H4 (cell line): ENCODE results near the gene NFATC1. TPM values are rescaled to one million over a fixed set of nuclear protein-coding genes. Genes with fewer than 3 reads are reported as not detected.

Source experiments
- DNase-seq: peaks from one replicate; pipeline ENCODE4 v3.0.0-alpha.2; 2015; ENCODE audit warnings: low spot score
- total RNA-seq: library from RNA; depleted of rRNA; stranded (reverse); fragments of >200 nt; shearing (Covaris generic); gene quantifications from 2 replicates; pipeline ENCODE4 v1.2.3, GENCODE V29; 2014

Gene NFATC1
- total RNA-seq, 1 experiment from 2014 or later, result 4.3 TPM

DNA sequence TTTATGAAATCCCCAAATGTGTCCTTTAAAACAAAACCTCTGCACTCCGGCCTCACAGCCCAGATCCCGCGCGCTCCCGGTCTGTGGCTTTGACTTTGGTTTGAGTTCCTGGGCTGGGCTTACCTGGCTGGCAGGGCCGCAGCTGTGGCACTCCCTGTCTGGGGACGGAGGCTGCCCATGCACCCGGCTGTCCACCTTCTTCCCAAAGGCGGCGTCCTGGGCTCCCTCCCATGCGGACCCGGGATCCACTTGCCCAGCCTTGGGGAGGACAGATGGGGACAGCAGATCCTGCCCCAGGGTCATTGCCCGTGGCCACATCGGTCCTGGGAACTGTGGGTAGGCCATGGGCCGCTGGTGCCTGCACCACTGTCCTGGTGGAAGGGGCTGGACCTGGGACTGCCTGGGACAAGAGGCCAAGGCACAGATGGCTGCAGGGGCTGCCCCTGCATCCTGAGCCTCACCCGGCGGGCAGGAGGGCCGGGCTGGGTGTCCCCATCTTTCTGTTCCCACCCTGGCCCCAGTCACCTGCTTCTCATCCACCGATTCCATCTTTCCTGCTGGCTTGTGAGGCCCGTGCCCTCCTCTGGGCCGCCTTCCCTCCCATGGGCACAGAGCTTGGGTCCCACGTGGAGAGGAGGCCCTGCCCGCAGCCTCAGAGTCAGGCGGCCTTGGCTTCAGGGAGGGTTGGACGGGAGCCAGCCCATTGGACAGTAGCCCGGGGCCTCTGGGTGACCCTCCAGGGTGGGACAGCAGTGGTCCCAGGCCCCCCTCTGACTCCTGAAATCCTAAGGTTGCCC lies 27.7 kb downstream of the NFATC1 start:
- no peak for DNase-seq

GRCh38 chr18:79424008-79424565 lies 28.4 kb downstream of the NFATC1 start:
- DNase-seq, result no peak

GRCh38 chr18:79424880-79425568 lies 29.3 kb downstream of the NFATC1 start:
- DNase-seq, result no peak

GRCh38 chr18:79425569-79425886 lies 29.8 kb downstream of the NFATC1 start:
- DNase-seq, result no peak

DNA sequence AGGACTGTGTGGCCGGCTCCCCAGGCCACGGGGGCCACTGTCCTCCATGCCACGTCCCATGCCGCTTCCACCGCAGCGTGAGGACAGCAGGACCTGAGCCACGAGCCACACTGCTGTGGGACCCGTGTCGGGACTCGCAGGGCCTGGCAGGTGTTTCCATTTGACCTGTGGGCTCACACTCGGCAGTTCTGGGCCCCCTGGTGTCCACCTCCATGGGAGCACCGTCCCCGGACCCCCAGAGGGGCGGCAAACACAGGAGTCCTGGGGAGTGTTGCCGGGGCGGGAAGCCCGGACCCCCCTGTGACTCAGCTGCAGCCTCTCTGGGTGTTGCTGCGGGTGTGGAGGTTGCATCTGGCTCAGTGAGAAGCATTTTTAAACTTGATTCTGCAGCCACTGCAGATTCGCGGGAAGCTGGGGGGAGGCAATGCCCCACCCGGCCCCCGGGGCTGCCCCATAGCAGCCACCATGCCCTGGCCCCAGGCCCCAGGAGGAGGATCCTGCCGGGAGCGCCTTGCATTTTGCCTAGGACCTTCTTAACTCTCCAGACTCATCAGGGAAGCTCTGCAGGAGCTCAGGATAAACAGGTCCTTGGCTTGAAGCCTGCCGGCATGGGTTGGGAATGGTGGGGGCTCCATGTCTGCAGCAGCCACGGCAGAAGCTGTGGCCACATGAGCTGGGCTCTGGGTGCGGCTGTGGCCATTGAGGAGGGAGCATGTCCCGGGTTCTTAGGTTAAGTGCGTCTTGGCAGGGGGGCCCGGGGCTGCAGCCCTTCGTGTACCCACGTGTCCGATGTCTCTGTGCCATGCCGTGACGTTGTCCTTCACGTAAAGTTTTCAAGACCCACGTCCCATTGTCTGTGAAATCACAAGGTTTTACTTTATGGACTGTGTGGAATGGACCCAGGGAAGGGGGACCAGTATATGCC lies 30.9 kb downstream of the NFATC1 start:
- no peak for DNase-seq

- DNase-seq, result no peak
Measured at GRCh38 chr18:79427368-79428225, 31.9 kb downstream of the NFATC1 start.

- no peak for DNase-seq
Measured at GRCh38 chr18:79428287-79428686, 32.6 kb downstream of the NFATC1 start.

DNA sequence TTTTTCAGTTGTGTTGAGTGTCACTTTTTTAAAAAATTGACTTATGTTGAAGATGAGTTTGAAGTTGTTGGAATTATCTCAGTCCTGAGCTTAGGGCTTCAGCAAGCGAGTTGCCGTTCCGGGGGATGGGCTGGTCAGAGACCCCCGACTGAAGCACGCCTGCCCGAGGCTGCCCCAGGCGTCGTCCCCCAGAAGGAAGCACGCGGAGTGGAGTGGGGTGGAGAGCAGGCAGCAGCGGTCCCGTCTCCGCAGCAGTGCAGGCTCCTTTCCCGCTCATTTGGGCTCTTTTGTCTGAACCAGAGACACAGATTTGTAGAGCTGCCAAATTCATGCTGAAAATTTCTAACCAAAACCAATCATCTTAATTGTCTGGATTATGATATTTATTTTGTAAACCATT lies 33.7 kb downstream of the NFATC1 start:
- no peak for DNase-seq

GRCh38 chr18:79429785-79430281 lies 34.1 kb downstream of the NFATC1 start:
- DNase-seq, result no peak

DNA sequence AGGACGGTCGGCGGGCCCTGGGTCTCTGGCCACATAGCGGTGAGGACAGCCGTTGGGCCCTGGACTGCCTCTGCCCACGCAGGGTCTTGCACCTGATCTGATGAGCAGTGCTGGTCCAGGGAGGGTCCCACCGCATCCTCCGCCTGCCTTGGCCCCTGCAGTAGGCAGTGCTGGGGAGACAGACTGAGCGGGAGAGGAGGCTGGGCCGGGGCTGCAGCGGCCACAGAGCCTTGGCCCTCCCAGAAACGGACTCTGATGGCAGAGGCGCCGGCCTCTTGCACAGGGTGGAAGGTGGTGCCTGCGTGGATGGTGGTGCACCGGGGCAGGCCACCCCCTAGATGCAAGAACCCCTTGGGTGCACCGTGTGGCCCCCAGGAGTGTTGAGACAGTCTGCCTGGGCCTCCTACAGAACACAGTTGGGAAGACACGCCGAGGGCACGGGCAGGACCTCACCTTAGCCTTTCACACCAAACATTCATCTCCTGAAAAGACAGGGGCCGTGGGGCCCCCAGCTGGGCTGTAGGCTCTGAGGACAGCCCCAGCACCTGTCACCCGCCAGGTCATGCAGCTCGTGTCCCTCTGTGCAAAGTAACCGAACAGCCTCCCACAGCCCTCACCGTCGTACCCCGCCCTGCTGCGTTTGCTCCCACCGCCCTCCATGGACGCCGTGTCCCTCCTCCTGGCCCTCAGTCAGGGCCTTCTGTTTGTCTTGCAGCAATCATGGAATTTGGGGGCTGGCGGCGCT lies 36.8 kb downstream of the NFATC1 start:
- DNase-seq, result no peak

GRCh38 chr18:79433431-79433830 lies 37.7 kb downstream of the NFATC1 start:
- DNase-seq, result no peak

- DNase-seq, result no peak
Measured at GRCh38 chr18:79434607-79435401, 39.1 kb downstream of the NFATC1 start.

DNA sequence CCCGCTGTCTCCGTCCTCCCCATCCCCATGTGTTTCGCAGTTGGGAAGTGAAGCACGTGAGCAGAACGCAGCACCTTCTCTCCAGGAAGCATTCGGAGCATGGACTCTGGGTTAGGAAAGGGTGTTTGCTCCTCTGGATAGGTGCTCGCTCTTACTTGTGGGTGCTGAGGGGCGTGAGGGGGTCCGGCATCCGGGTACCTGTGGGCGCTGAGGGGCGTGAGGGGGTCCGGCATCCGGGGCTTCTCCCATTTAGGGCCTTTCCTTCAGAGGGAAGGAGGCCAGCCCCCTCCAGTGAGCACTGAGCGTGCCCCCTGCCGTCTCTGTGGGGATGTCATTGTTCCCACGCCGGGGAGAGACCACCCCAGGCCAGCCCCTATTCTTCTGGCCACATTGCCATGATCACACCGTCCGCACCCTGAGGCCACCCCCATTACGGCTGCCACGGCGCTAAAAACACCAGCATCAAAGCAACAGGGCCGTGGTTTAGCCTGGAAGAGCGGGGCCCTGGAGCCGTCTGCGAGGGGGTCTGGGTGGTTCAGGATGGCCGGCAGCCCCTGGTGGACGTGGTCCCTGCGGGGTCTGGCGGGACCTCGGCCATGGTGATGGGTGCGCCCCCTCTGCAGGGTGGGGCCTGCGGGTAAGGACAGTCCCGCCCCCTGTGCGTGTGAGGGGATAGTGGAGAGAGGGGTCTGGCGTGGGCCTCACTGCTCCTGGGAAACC lies 41.0 kb downstream of the NFATC1 start:
- DNase-seq, result no peak

DNA sequence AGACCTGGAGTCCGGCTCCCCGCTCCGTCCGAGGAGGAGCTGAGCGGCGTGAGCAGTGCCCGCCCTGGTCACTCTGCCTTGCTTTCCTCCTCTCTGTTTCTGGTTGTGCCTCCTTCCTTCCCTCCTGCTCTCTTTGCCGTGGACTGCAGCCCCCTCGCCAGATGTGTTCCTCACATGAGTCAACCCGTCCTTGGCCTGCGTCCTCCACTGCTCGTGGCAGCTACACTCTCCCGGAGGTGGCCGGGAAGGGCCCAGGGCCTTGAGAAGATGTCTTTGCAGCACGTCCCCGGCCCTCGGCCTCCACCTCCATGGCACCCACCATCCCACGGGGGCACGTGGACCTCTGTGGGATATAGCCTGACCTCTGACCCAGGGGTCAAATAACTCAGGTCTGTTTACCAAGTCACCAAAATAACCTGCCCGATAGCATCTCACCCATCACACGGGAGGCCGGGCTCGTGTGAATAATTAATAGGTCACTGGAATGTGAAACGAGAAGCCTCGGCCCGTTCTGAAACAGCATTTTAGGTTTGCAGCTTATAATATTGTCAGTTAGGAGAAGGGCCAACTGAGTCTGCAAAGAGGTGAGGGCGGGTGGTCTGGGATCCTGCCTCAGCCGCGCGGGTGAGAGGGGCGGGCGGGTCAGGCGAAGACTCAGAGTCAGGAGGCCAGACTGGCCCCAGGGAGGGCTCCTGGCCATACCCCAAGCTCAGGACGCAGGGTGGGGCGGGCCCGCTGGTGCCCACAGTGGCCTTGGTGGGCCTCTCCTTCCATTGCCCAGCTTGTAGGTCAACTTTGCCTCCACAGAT lies 42.6 kb downstream of the NFATC1 start:
- DNase-seq, result no peak

- peak; percentile 48 for DNase-seq
Measured at GRCh38 chr18:79438898-79439627, 43.3 kb downstream of the NFATC1 start.

DNA sequence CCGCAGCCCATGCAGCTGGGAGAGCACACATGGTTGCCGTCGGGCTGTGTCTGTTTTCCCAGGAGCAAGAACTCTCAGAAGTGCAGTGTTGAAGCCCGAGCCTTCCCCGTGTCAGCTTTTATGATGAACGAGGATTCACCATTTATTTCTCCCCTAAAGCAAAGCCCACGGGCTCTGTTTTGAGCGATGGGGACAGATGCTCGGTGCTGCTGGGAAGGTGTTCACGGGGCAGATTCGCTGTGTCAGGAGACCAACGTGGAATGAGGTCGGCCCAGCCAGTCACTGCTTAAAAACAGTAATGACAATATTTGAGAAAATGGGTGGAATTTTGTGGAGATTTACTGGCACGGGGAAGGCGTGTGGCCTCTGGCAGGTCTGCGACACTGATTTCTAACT lies 43.9 kb downstream of the NFATC1 start:
- no peak for DNase-seq
